Progenitor cell of endocrine pancreas (in vitro differentiated cells): Measurements from ENCODE around the gene SEC63. TPM values are rescaled to one million over a fixed set of nuclear protein-coding genes. Genes with fewer than 3 reads are reported as not detected.

Source experiments
- DNase-seq: peaks from one replicate; pipeline ENCODE4 v3.0.0; 2021; ENCODE audit warnings: low spot score; ENCODE audit not compliant: unreplicated experiment
- H3K27ac Mint-ChIP-seq: 2 replicates; pipeline ENCODE4 v1.8.0; 2021; ENCODE audit warnings: mild to moderate bottlenecking, moderate library complexity, mixed read lengths
- H3K27me3 Mint-ChIP-seq: 2 replicates; pipeline ENCODE4 v1.8.0; 2021; ENCODE audit warnings: mixed read lengths
- H3K36me3 Mint-ChIP-seq: 2 replicates; pipeline ENCODE4 v1.8.0; 2022; ENCODE audit warnings: mixed read lengths; ENCODE audit not compliant: insufficient read depth
- H3K4me1 Mint-ChIP-seq: 2 replicates; pipeline ENCODE4 v1.8.0; 2021; ENCODE audit warnings: low read depth, mixed read lengths
- H3K4me3 Mint-ChIP-seq: 2 replicates; pipeline ENCODE4 v1.8.0; 2021; ENCODE audit warnings: low read depth, mild to moderate bottlenecking, moderate library complexity, mixed read lengths
- H3K9me3 Mint-ChIP-seq: 2 replicates; pipeline ENCODE4 v1.8.0; 2021; ENCODE audit warnings: low read depth, mixed read lengths
- CTCF ChIP-seq: fragments of 200-600 bp; sonication (generic); IDR thresholded peaks from one replicate; pipeline ENCODE4 v1.5.0; 2021; ENCODE audit warnings: antibody characterized with exemption, mild to moderate bottlenecking; ENCODE audit not compliant: unreplicated experiment
- total RNA-seq: library from RNA; stranded (reverse); gene quantifications from 2 replicates; pipeline ENCODE4 v1.2.1, GENCODE V29; 2021

SEC63 gene
- total RNA-seq, 1 donor from 2014 or later: 112 TPM

DNA sequence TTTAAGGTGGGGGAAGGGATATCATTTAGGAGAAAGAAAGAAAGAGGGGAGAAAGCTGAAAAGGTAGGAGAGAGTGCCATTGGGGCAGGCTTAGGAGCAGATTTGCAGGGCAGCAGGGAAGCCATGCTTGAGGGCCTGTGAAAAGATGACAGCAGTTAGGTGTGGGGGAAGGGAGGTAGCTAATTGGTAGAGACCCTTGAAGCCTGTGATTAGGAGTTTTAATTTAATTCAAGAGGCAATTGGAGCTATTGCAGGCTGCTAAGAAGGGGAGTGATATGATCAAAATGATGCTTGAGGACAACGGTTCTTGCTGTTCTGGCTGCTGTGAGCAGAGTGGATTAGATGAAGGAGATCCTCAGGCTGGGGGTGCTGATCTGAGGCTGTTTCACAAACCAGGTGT, 24.5 kb upstream of the SEC63 start:
- H3K36me3 Mint-ChIP-seq: no peaks in the 10 kb centered on the region
- no peak for TF ChIP-seq CTCF
- no peak overlapping the region for H3K4me3 Mint-ChIP-seq
- H3K9me3 Mint-ChIP-seq: peaks cover 3% of the 10 kb centered on the region
- H3K4me1 Mint-ChIP-seq: no peaks in the 10 kb centered on the region
- DNase-seq: no peak
- H3K27ac Mint-ChIP-seq: no peak overlapping the region
- H3K27me3 Mint-ChIP-seq: no peaks in the 10 kb centered on the region

DNA sequence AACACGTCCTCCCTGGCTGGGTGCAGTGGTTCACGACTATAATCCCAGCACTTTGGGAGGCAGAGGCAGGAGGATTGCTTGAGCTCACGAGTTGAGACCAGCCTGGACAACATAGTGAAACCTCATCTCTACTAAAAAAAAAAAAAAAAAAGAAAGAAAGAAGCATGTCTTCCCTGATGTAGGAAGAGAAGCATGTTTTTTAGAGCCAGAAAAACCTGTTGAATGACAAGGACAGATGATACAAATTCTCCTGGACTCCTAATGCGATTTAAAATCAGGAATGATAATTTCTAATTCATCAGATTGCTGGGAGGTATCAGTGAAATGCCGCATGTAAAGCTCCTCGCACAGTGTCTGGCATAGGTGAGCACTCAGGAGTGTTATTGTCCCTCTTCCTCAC, 23.7 kb upstream of the SEC63 start:
- peaks cover 3% of the 10 kb centered on the region for H3K9me3 Mint-ChIP-seq
- no peaks in the 10 kb centered on the region for H3K36me3 Mint-ChIP-seq
- H3K27ac Mint-ChIP-seq: no peak overlapping the region
- TF ChIP-seq CTCF: no peak
- H3K27me3 Mint-ChIP-seq: no peaks in the 10 kb centered on the region
- no peak overlapping the region for H3K4me3 Mint-ChIP-seq
- no peak for DNase-seq
- no peaks in the 10 kb centered on the region for H3K4me1 Mint-ChIP-seq

GRCh38 chr6:107977283-107977682, 19.3 kb upstream of the SEC63 start:
- Mint-ChIP-seq H3K4me1 (peaks cover 3% of the 10 kb centered on the region), H3K4me3 (no peak overlapping the region), H3K9me3 (no peaks in the 10 kb centered on the region), H3K36me3 (no peaks in the 10 kb centered on the region), H3K27me3 (no peaks in the 10 kb centered on the region), H3K27ac (no peak overlapping the region)
- TF ChIP-seq CTCF: peak; percentile 55
- DNase-seq: no peak

DNA sequence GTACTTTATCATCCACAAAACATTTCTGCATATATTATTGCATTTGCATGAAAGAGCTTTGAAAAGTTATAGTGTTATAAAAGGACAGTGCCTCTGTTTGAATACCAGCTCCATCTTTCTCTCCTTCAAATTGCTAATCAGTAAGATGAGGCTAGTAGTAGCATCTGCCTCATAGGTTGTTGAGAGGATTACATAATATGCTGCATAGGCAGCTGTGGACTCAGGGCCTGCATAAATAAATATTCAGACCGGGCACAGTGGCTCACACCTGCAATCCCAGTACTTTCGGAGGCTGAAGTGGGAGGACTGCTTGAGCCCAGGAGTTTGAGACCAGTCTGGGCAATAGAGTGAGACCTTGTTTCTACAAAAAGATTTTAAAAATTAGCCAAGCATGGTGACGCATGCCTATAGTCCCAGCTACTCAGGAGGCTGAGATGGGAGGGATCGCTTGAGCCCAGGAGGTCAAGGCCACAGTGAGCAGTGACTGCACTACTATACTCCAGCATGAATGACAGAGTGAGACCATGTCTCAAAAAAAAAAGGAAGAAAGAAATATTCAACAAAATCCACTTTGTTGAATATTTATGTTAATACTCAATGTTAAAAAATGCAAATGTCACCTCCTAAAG, 18.3 kb upstream of the SEC63 start:
- no peak for DNase-seq
- Mint-ChIP-seq H3K36me3 (no peaks in the 10 kb centered on the region), H3K4me1 (peaks cover 3% of the 10 kb centered on the region), H3K27ac (no peak overlapping the region), H3K9me3 (no peaks in the 10 kb centered on the region), H3K4me3 (no peak overlapping the region), H3K27me3 (no peaks in the 10 kb centered on the region)
- TF ChIP-seq CTCF: no peak

- no peaks in the 10 kb centered on the region for H3K9me3 Mint-ChIP-seq
- no peak overlapping the region for H3K4me3 Mint-ChIP-seq
- DNase-seq: no peak
- no peaks in the 10 kb centered on the region for H3K36me3 Mint-ChIP-seq
- no peaks in the 10 kb centered on the region for H3K27me3 Mint-ChIP-seq
- TF ChIP-seq CTCF: no peak
- no peak overlapping the region for H3K27ac Mint-ChIP-seq
- H3K4me1 Mint-ChIP-seq: peaks cover 3% of the 10 kb centered on the region
Observed at GRCh38 chr6:107973594-107973993, 15.6 kb upstream of the SEC63 start.
